WTC11 (cell line): Measurements from ENCODE around the gene FBXO41. TPM values are rescaled to one million over a fixed set of nuclear protein-coding genes. Genes with fewer than 3 reads are reported as not detected.

Experiments used
- ATAC-seq: fragments of 200-7000 bp; cut with Tn5 transposase; 2 replicates; pipeline ENCODE4 v1.10.0; 2021; ENCODE audit warnings: mild to moderate bottlenecking, moderate library complexity
- CTCF ChIA-PET: fragments of 300-600 bp; sonication (Branson Sonifier 250); formaldehyde crosslinking; loops from one replicate; lab custom pipeline; 2021; ENCODE audit warnings: antibody characterized with exemption; lab: Charles Lee
- POLR2A ChIA-PET: fragments of 350-600 bp; sonication (Branson Sonifier 250); formaldehyde crosslinking; loops from one replicate; lab custom pipeline; 2021; ENCODE audit warnings: antibody characterized with exemption; lab: Charles Lee
- DNase-seq: peaks from one replicate; pipeline ENCODE4 v3.0.0; 2021; ENCODE audit warnings: low spot score
- H3K27ac Mint-ChIP-seq: 2 replicates; pipeline ENCODE4 v1.8.0; 2021; ENCODE audit warnings: mixed read lengths
- H3K27me3 Mint-ChIP-seq: 2 replicates; pipeline ENCODE4 v1.8.0; 2021; ENCODE audit warnings: low read depth, mild to moderate bottlenecking, moderate library complexity, mixed read lengths
- H3K36me3 Mint-ChIP-seq: 2 replicates; pipeline ENCODE4 v1.8.0; 2021; ENCODE audit warnings: mixed read lengths
- H3K4me1 Mint-ChIP-seq: 2 replicates; pipeline ENCODE4 v1.8.0; 2022; ENCODE audit warnings: mixed read lengths
- H3K4me3 Mint-ChIP-seq: 2 replicates; pipeline ENCODE4 v1.8.0; 2021; ENCODE audit warnings: mild to moderate bottlenecking, moderate library complexity, mixed read lengths
- H3K9me3 Mint-ChIP-seq: 2 replicates; pipeline ENCODE4 v1.8.0; 2021; ENCODE audit warnings: mixed read lengths
- E2F4 ChIP-seq: sonication (generic); formaldehyde crosslinking; IDR thresholded peaks from 2 replicates; pipeline ENCODE4 v1.8.1; 2022; ENCODE audit warnings: low read depth, mild to moderate bottlenecking, moderate library complexity, missing genetic modification reagents, borderline replicate concordance
- E2F5 ChIP-seq: sonication (generic); formaldehyde crosslinking; IDR thresholded peaks from 2 replicates; pipeline ENCODE4 v1.8.1; 2022; ENCODE audit warnings: mild to moderate bottlenecking, moderate library complexity, missing genetic modification reagents
- EMX1 ChIP-seq: fragments of 250-450 bp; sonication (Bioruptor Pico); IDR thresholded peaks from 2 replicates; pipeline ENCODE4 v1.8.0; 2021; ENCODE audit warnings: mild to moderate bottlenecking
- ETV6 ChIP-seq: sonication (generic); formaldehyde crosslinking; IDR thresholded peaks from 2 replicates; pipeline ENCODE4 v1.8.1; 2022; ENCODE audit warnings: mild to moderate bottlenecking, missing genetic modification reagents
- GABPB1 ChIP-seq: sonication (generic); formaldehyde crosslinking; IDR thresholded peaks from 2 replicates; pipeline ENCODE4 v1.8.1; 2023; ENCODE audit warnings: mild to moderate bottlenecking, missing genetic modification reagents
- JUN ChIP-seq: sonication (generic); formaldehyde crosslinking; IDR thresholded peaks from 2 replicates; pipeline ENCODE4 v1.8.0; 2023; ENCODE audit warnings: mild to moderate bottlenecking, missing genetic modification reagents
- MYBL2 ChIP-seq: sonication (generic); formaldehyde crosslinking; IDR thresholded peaks from 2 replicates; pipeline ENCODE4 v1.8.1; 2023; ENCODE audit warnings: mild to moderate bottlenecking, moderate library complexity, missing genetic modification reagents
- NFE2L1 ChIP-seq: sonication (generic); formaldehyde crosslinking; IDR thresholded peaks from 2 replicates; pipeline ENCODE4 v1.8.1; 2023; ENCODE audit warnings: missing genetic modification reagents
- RELA ChIP-seq: sonication (generic); formaldehyde crosslinking; IDR thresholded peaks from 2 replicates; pipeline ENCODE4 v1.8.1; 2022; ENCODE audit warnings: missing genetic modification reagents, mild to moderate bottlenecking, borderline replicate concordance
- RORB ChIP-seq: fragments of 250-450 bp; sonication (Bioruptor Pico); IDR thresholded peaks from 2 replicates; pipeline ENCODE4 v1.9.0; 2021; ENCODE audit warnings: mild to moderate bottlenecking
- SMAD3 ChIP-seq: sonication (generic); formaldehyde crosslinking; IDR thresholded peaks from 2 replicates; pipeline ENCODE4 v1.8.0; 2022; ENCODE audit warnings: missing genetic modification reagents, mild to moderate bottlenecking, borderline replicate concordance
- ZNF263 ChIP-seq: sonication (generic); formaldehyde crosslinking; IDR thresholded peaks from 2 replicates; pipeline ENCODE4 v1.8.1; 2022; ENCODE audit warnings: low read depth, mild to moderate bottlenecking, moderate library complexity, missing genetic modification reagents
- ZNF317 ChIP-seq: sonication (generic); formaldehyde crosslinking; IDR thresholded peaks from 2 replicates; pipeline ENCODE4 v1.8.1; 2023; ENCODE audit warnings: low read depth, mild to moderate bottlenecking, moderate library complexity, missing genetic modification reagents, borderline replicate concordance
- total RNA-seq: library from RNA; stranded (reverse); gene quantifications from 3 replicates; pipeline ENCODE4 v1.2.3, GENCODE V29; 2021
- TF ChIP-seq, protein P1 (sequence below): fragments of 250-450 bp; sonication (Bioruptor Pico); IDR thresholded peaks from 2 replicates; pipeline ENCODE4 v1.9.0; 2021; ENCODE audit warnings: moderate library complexity, mild to moderate bottlenecking, inconsistent platforms, borderline replicate concordance
- TF ChIP-seq, protein P2 (sequence below): sonication (generic); formaldehyde crosslinking; IDR thresholded peaks from 2 replicates; pipeline ENCODE4 v1.8.1; 2022; ENCODE audit warnings: missing genetic modification reagents, borderline replicate concordance
- TF ChIP-seq, protein P3 (sequence below): sonication (generic); formaldehyde crosslinking; IDR thresholded peaks from 2 replicates; pipeline ENCODE4 v1.8.0; 2023; ENCODE audit warnings: mild to moderate bottlenecking, missing genetic modification reagents
- TF ChIP-seq, protein P4 (sequence below): fragments of 200-600 bp; IDR thresholded peaks from 2 replicates; pipeline ENCODE4 v1.8.0; 2022; ENCODE audit warnings: antibody characterized with exemption

The FBXO41 gene
- total RNA-seq, 1 experiment from 2014 or later = 19.2 TPM

DNA sequence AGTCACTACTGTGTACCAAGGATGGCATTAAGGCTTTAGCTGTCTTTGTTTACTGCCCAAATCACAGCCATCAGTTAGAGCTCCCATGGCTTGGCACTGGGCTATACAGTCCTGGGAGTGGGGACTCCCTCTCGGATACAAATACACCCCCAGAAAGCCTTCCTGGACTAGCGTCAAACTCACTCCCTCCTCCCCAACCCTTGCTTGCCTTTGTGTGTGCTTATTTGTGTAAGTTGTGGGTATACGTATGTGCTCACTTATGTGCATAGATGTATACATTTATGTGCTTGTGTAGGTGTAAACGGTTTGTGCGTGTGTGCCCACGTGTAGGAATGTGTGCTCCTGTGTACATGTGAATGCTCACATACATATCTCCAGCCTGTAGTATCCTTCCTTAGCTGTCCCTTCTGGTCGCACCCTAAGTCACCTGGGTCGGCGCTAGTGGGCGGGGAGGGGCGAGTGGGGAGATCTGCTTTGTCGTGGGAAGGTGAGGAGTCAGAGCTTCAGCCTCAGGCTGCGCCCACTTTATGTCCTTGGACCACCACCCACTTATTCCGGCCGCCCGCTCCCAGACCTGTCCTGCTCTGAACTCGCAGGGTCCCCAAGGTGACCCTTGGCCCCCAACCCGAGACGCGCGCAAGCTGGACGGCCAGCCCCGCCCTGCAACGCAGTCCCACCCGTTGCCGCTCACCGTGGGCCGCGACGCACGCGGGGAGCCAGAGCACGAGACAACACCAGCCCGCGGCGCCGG lies 51.7 kb downstream of the FBXO41 start (continued):
- TF ChIP-seq, protein P1, sequence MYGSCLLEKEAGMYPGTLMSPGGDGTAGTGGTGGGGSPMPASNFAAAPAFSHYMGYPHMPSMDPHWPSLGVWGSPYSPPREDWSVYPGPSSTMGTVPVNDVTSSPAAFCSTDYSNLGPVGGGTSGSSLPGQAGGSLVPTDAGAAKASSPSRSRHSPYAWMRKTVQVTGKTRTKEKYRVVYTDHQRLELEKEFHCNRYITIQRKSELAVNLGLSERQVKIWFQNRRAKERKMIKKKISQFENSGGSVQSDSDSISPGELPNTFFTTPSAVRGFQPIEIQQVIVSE (CRISPR knock-in tag) = no peak
- TF ChIP-seq RELA = no peak

DNA sequence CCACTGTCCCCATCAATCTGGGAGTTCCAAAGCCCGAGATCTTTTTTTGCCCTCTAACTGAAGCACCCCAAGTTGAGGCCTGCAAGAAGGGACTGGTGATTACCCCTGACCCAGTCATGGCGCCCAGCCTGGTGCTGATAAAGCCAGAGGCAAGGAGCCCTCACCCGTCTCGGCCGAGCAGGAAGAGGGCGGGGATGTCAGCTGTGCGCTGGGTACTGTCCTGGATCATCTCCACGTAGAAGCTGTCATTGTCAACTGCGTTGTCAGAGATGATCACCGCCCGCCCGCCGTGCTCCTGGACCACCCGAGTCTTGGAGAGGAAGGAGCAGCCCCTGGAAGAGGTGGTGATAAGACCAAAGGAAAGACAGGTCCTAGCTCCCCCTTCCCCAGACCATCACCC lies 55.6 kb downstream of the FBXO41 start:
- DNase-seq (no peak), ATAC-seq (no peak)
- TF ChIP-seq E2F4 (no peak), ZNF263 (CRISPR knock-in tag) (no peak), RORB (CRISPR knock-in tag) (no peak), ETV6 (CRISPR knock-in tag) (no peak), E2F5 (CRISPR knock-in tag) (no peak), JUN (CRISPR knock-in tag) (no peak), SMAD3 (no peak), MYBL2 (CRISPR knock-in tag) (no peak), ZNF317 (CRISPR knock-in tag) (no peak), NFE2L1 (CRISPR knock-in tag) (no peak), EMX1 (CRISPR knock-in tag) (no peak), GABPB1 (no peak)
- TF ChIP-seq, protein P2, sequence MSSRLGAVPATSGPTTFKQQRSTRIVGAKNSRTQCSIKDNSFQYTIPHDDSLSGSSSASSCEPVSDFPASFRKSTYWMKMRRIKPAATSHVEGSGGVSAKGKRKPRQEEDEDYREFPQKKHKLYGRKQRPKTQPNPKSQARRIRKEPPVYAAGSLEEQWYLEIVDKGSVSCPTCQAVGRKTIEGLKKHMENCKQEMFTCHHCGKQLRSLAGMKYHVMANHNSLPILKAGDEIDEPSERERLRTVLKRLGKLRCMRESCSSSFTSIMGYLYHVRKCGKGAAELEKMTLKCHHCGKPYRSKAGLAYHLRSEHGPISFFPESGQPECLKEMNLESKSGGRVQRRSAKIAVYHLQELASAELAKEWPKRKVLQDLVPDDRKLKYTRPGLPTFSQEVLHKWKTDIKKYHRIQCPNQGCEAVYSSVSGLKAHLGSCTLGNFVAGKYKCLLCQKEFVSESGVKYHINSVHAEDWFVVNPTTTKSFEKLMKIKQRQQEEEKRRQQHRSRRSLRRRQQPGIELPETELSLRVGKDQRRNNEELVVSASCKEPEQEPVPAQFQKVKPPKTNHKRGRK (CRISPR knock-in tag) = no peak
- TF ChIP-seq, protein P3, sequence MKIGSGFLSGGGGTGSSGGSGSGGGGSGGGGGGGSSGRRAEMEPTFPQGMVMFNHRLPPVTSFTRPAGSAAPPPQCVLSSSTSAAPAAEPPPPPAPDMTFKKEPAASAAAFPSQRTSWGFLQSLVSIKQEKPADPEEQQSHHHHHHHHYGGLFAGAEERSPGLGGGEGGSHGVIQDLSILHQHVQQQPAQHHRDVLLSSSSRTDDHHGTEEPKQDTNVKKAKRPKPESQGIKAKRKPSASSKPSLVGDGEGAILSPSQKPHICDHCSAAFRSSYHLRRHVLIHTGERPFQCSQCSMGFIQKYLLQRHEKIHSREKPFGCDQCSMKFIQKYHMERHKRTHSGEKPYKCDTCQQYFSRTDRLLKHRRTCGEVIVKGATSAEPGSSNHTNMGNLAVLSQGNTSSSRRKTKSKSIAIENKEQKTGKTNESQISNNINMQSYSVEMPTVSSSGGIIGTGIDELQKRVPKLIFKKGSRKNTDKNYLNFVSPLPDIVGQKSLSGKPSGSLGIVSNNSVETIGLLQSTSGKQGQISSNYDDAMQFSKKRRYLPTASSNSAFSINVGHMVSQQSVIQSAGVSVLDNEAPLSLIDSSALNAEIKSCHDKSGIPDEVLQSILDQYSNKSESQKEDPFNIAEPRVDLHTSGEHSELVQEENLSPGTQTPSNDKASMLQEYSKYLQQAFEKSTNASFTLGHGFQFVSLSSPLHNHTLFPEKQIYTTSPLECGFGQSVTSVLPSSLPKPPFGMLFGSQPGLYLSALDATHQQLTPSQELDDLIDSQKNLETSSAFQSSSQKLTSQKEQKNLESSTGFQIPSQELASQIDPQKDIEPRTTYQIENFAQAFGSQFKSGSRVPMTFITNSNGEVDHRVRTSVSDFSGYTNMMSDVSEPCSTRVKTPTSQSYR (CRISPR knock-in tag) = no peak
- TF ChIP-seq, protein P4, sequence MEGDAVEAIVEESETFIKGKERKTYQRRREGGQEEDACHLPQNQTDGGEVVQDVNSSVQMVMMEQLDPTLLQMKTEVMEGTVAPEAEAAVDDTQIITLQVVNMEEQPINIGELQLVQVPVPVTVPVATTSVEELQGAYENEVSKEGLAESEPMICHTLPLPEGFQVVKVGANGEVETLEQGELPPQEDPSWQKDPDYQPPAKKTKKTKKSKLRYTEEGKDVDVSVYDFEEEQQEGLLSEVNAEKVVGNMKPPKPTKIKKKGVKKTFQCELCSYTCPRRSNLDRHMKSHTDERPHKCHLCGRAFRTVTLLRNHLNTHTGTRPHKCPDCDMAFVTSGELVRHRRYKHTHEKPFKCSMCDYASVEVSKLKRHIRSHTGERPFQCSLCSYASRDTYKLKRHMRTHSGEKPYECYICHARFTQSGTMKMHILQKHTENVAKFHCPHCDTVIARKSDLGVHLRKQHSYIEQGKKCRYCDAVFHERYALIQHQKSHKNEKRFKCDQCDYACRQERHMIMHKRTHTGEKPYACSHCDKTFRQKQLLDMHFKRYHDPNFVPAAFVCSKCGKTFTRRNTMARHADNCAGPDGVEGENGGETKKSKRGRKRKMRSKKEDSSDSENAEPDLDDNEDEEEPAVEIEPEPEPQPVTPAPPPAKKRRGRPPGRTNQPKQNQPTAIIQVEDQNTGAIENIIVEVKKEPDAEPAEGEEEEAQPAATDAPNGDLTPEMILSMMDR = no peak
- H3K9me3 Mint-ChIP-seq = no peaks in the 10 kb centered on the region
- H3K27ac Mint-ChIP-seq = no peak overlapping the region
- H3K4me1 Mint-ChIP-seq = peaks cover 2% of the 10 kb centered on the region
- CTCF ChIA-PET = interaction anchor here (0.8 to 1.5 kb wide), 2 partner anchors 16 to 51 kb away, joined by 5 to 7 read pairs; no protein-coding TSS in a partner anchor
- no peaks in the 10 kb centered on the region; the same call in 1 of the 2 replicates for H3K27me3 Mint-ChIP-seq
- H3K4me3 Mint-ChIP-seq = no peak overlapping the region
- POLR2A ChIA-PET = interaction anchor here (1.1 kb wide), 1 partner anchor 16 kb away, joined by 4 read pairs; no protein-coding TSS in a partner anchor
- peaks cover 3% of the 10 kb centered on the region; the same call in 1 of the 2 replicates for H3K36me3 Mint-ChIP-seq
